A673 (cell line): Measurements from ENCODE around the gene ADGRL3.

Experiments
- EZH2 ChIP-seq: fragments of 200-600 bp; sonication (generic); IDR thresholded peaks from 2 replicates; pipeline ENCODE4 v1.6.1; 2017; ENCODE audit warnings: borderline replicate concordance, low read depth, mild to moderate bottlenecking, mixed read lengths, antibody characterized with exemption, low read length; ENCODE audit not compliant: poor library complexity, severe bottlenecking
- TF ChIP-seq, protein P1 (sequence below): fragments of 300-800, 200-600 bp; sonication (generic); conservative IDR thresholded peaks from 2 replicates; pipeline ENCODE4 v1.5.1; 2017; ENCODE audit warnings: low read depth, mild to moderate bottlenecking, antibody characterized with exemption, low read length, moderate library complexity, mixed read lengths

GRCh38 chr4:61374447-61374891 lies 174.3 kb downstream of the ADGRL3 start:
- TF ChIP-seq, protein P1, sequence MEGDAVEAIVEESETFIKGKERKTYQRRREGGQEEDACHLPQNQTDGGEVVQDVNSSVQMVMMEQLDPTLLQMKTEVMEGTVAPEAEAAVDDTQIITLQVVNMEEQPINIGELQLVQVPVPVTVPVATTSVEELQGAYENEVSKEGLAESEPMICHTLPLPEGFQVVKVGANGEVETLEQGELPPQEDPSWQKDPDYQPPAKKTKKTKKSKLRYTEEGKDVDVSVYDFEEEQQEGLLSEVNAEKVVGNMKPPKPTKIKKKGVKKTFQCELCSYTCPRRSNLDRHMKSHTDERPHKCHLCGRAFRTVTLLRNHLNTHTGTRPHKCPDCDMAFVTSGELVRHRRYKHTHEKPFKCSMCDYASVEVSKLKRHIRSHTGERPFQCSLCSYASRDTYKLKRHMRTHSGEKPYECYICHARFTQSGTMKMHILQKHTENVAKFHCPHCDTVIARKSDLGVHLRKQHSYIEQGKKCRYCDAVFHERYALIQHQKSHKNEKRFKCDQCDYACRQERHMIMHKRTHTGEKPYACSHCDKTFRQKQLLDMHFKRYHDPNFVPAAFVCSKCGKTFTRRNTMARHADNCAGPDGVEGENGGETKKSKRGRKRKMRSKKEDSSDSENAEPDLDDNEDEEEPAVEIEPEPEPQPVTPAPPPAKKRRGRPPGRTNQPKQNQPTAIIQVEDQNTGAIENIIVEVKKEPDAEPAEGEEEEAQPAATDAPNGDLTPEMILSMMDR = no peak
- TF ChIP-seq EZH2 = no peak
